Measurements from ENCODE around the gene ZSCAN4.

Gene ZSCAN4

DNA sequence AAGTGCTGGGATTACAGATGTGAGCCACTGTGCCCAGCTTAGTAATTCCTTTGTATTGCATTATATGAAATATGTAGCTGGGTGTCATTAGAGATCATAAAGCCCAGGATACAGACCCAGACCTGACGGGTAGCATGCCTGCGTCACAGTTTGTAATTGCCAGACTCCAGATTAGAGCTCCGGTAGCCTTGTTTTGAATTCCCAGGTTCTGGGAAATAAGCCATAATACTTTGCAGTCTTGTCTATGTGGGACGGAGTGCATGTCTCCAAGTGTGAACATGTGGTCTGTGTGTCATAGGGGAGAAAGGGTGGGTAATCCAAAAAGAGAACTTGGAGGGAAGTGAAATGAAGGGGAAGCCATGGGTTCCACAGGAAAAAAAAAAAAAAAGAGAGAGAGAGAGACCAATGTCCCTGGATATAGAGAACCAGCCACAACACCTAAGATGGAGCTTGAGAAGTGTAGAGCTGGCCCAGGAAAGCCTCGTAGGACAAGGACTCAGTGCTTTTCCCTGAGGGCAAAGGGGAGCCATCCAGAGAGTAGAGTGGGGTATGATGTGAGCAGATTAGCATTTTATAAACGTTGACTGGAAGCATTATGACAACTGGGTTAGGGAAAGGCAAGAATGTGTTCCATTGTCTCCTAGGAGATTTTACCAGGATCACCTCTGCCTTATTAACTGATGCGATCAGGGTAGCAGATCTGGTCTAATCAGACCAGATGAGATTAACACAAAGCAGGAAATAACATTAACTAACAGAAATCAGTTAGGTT lies 2.6 kb downstream of the ZSCAN4 start:
- H3K4me3 ChIP-seq (ENCODE audit: low read length): no peak overlapping the region
- DNase-seq (ENCODE audit: low read depth, low spot score): no peak

GRCh38 chr19:57672466-57672865 lies 3.7 kb downstream of the ZSCAN4 start:
- no peak overlapping the region for H3K4me3 ChIP-seq (ENCODE audit: low read length)
- no peak for DNase-seq (ENCODE audit: low read depth, low spot score)

- H3K4me3 ChIP-seq (ENCODE audit: low read length): no peak overlapping the region
- no peak for DNase-seq (ENCODE audit: low read depth, low spot score)
Observed at GRCh38 chr19:57675881-57676280, 7.1 kb downstream of the ZSCAN4 start.

DNA sequence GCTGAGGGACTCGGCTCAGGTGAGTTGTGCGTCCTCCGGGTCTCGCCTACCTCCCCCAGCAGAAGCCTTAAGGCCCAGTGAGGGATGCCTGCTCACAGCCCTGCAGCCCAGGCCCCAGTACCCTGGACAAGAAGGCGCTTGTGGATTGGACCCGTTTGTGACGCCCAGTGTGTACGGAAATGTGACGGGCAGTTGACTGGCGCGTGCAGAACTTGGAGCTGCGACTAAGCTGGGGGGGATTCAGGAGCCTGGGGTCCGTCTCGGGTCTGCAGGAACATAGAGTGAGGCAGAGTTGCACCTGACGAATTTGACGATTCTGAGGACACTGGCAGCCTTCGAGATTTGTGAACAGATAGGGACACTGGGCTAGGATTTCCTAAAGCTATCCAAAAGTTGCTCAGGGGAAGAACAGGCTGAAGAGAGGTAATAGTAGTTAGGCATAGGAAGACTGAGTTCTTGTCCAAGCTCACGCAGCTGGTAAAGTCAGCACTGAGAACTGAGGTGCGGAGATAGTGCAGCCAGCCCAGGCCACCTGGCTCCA lies 13.6 kb downstream of the ZSCAN4 start:
- DNase-seq (ENCODE audit: low read depth, low spot score): peak; percentile 6
- H3K4me3 ChIP-seq (ENCODE audit: low read length): peak overlapping the region; percentile 68

GRCh38 chr19:57686727-57687126 lies 18.0 kb downstream of the ZSCAN4 start:
- H3K4me3 ChIP-seq (ENCODE audit: low read length): no peak overlapping the region

GRCh38 chr19:57687363-57688010 lies 18.8 kb downstream of the ZSCAN4 start:
- no peak overlapping the region for H3K4me3 ChIP-seq (ENCODE audit: low read length)

More at GRCh38 chr19:57686727-57687126, 18.0 kb downstream of the ZSCAN4 start:
- no peak for DNase-seq (ENCODE audit: low read depth, low spot score)

DNA sequence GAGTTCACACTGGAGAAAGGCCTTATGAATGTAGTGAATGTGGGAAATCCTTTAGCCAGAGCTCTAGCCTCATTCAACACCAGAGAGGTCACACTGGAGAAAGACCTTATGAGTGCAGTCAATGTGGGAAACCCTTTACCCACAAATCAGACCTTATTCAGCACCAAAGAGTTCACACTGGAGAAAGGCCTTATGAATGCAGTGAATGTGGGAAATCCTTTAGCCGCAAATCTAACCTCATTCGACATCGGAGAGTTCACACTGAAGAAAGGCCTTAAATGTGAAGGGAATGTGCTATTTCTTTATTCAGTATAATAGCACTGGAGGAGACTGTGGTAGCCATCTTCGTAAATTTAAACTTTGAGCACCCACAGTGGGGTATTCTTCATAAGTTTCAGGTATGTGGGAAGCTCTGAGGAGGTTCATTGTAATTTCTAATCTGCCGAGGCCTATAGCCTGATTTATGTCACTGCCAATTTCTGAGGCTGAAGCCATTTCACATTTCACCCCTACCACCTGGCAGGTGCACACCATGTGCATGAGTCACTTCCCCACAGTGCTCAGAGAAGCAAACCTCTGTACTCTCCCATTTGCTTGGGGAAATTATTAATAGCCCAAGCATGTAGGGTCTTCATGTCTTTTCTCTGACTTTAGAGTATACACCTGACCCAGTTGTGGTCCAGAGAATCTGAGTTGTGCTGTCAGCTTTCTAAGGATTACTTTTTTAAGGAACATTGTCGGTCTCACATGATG lies 19.5 kb downstream of the ZSCAN4 start:
- no peak overlapping the region for H3K4me3 ChIP-seq (ENCODE audit: low read length)

More at GRCh38 chr19:57687363-57688010, 18.8 kb downstream of the ZSCAN4 start:
- no peak for DNase-seq (ENCODE audit: low read depth, low spot score)

GRCh38 chr19:57689750-57690149 lies 21.0 kb downstream of the ZSCAN4 start:
- DNase-seq (ENCODE audit: low read depth, low spot score): no peak
- no peak overlapping the region for H3K4me3 ChIP-seq (ENCODE audit: low read length)

More for the DNA sequence above, 19.5 kb downstream of the ZSCAN4 start:
- DNase-seq (ENCODE audit: low read depth, low spot score): no peak

DNA sequence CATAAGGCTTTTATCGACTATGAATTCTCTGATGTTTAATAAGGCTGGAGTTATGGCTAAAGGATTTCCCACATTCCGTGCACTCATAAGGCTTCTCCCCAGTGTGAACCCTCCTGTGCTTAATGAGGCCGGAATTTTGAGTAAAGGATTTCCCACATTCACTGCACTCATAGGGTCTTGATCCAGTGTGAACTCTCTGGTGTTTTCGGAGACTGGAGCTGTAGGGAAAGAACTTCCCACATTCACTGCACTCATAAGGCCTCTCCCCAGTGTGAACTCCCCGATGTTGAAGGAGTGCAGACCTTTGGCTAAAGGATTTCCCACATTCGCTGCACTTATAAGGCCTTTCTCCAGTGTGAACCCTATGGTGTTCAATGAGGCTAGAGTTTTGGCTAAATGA lies 32.9 kb downstream of the ZSCAN4 start:
- no peak overlapping the region for H3K4me3 ChIP-seq (ENCODE audit: low read length)
- no peak for DNase-seq (ENCODE audit: low read depth, low spot score)

DNA sequence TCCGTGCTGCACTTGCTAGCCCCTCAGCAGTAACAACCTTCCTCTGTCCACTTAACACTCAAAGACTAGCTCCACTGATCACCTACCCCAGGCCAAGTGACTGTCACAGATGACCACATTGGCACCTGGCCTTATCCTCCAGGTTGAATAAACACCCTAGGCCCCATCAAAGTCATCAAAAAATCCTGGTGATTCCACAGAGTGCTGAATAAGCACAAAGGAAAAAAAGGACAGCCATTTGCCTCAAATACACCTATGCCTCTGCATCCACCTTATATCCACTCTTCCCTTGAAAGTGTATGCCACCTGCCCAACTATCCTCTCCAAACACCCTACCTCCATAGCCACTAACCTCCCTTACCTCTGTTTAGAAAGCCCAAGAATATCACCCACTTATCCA lies 37.6 kb downstream of the ZSCAN4 start:
- DNase-seq (ENCODE audit: low read depth, low spot score): no peak

DNA sequence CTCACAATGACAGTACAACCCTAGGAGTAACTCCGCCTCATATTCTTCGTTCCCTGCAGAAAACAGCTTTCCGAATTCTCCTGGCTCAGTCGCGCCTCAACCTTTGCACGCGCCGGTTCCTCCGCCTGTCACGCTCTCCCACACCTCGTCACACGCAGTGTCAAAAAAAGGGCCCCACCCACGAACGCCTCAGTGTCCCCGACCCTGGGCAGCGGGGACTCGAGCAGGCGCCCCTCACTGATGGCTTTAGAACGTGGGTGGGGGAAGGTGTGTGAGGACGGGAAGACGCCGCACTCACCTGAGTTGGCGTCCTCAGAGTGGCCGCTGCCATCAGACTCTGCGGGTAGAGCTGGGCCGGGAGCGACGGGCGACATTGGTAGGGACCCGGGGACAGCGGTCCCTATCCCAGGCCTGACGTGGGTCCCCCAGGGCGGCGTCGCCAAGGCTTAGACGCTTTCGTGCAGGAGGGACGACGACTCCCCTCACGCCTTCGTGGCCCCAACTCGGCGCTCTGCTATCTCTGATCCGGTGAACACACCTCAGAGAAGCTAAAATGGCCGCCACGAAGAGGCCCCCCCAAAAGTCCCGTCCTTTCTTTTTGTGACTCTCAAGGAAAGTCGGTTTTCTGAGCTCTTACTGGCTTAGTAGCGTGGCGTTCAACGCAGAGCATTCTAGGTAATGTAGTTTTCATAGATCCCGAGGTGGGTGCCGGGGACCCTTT lies 40.1 kb downstream of the ZSCAN4 start, which contains the start of gene ZNF154:
ZNF154 (minus strand) TSS at position 564 of the 721 bp plus-strand sequence; CDS start at position 331, 233 bp downstream.
- H3K4me3 ChIP-seq (ENCODE audit: low read length): no peak within 1 kb of the TSS
- no peak for DNase-seq (ENCODE audit: low read depth, low spot score)

More for the DNA sequence above, 37.6 kb downstream of the ZSCAN4 start:
- no peak overlapping the region for H3K4me3 ChIP-seq (ENCODE audit: low read length)

- H3K4me3 ChIP-seq (ENCODE audit: low read length): no peak overlapping the region
- DNase-seq (ENCODE audit: low read depth, low spot score): no peak
Observed at GRCh38 chr19:57709616-57710015, 40.9 kb downstream of the ZSCAN4 start.

GRCh38 chr19:57712222-57712621 lies 43.5 kb downstream of the ZSCAN4 start:
- H3K4me3 ChIP-seq (ENCODE audit: low read length): no peak overlapping the region
- DNase-seq (ENCODE audit: low read depth, low spot score): no peak

DNA sequence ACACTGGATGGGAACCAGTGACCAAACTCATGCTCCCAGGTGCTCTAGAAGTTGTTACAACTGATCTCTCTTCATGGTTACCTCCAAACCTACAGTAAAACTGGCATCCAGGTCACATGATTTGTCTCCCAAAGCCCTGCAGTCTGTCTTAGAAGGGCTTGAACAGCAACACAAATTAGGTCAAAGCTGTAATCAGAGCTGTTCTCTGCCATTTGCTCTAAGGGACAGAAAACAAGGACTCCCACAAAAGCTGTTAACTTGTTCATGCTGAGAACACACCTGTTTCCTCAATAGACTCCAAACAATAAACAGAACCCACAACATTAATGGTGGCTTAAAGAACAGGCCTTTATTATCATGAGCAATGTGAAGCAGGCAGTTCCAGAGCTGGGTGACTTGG lies 50.7 kb downstream of the ZSCAN4 start:
- H3K4me3 ChIP-seq (ENCODE audit: low read length): no peak overlapping the region
- DNase-seq (ENCODE audit: low read depth, low spot score): no peak

- no peak overlapping the region for H3K4me3 ChIP-seq (ENCODE audit: low read length)
- DNase-seq (ENCODE audit: low read depth, low spot score): no peak
Observed at GRCh38 chr19:57719901-57720519, 51.3 kb downstream of the ZSCAN4 start.

GRCh38 chr19:57720878-57721277 lies 52.1 kb downstream of the ZSCAN4 start:
- DNase-seq (ENCODE audit: low read depth, low spot score): no peak
- no peak overlapping the region for H3K4me3 ChIP-seq (ENCODE audit: low read length)
